Astrocyte (in vitro differentiated cells and primary cell): Measurements from ENCODE around the gene TSSK3.

Experiments
- CTCF ChIP-seq: IDR thresholded peaks from 2 replicates; pipeline ENCODE4 v1.5.1; 2011; ENCODE audit warnings: low read depth, mild to moderate bottlenecking, inconsistent platforms, low read length, moderate library complexity; ENCODE audit not compliant: insufficient read depth
- EZH2 ChIP-seq: IDR thresholded peaks from 2 replicates; pipeline ENCODE4 v1.6.1; 2012; ENCODE audit warnings: mild to moderate bottlenecking, low read length, inconsistent platforms; ENCODE audit not compliant: insufficient read depth

DNA sequence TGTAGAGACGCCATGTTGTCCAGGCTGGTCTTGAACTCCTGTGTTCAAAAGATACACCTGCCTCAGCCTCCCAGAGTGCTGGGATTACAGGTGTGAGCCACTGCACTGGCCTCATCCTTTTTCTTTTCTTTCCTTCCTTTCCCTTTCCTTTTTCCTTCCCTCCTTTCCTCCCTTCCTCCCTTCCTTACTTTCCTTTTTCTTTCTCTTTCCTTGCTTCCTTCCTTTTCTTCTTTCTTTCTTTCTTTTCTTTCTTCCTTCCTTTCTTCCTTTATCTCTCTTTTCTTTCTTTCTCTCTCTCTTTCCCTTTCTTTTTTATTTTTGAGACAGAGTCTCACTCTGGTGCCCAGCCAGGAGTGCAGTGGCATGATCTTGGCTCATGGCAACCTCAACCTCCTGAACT is 5.9 kb upstream of the TSSK3 start:
- no peak for TF ChIP-seq CTCF
- TF ChIP-seq EZH2: no peak
